IPS-NIHi7 (cell line): ENCODE data around the gene NR2C2AP.
"Not testable (repeated sequence)": the region's sequence is repeated elsewhere in the genome, so short reads cannot be mapped to it uniquely, and the experiment has no call there.

Source experiments
- DNase-seq: peaks from one replicate; pipeline ENCODE4 v3.0.0; 2012; ENCODE audit warnings: mixed read lengths; ENCODE audit errors: extremely low spot score

The NR2C2AP gene

DNA sequence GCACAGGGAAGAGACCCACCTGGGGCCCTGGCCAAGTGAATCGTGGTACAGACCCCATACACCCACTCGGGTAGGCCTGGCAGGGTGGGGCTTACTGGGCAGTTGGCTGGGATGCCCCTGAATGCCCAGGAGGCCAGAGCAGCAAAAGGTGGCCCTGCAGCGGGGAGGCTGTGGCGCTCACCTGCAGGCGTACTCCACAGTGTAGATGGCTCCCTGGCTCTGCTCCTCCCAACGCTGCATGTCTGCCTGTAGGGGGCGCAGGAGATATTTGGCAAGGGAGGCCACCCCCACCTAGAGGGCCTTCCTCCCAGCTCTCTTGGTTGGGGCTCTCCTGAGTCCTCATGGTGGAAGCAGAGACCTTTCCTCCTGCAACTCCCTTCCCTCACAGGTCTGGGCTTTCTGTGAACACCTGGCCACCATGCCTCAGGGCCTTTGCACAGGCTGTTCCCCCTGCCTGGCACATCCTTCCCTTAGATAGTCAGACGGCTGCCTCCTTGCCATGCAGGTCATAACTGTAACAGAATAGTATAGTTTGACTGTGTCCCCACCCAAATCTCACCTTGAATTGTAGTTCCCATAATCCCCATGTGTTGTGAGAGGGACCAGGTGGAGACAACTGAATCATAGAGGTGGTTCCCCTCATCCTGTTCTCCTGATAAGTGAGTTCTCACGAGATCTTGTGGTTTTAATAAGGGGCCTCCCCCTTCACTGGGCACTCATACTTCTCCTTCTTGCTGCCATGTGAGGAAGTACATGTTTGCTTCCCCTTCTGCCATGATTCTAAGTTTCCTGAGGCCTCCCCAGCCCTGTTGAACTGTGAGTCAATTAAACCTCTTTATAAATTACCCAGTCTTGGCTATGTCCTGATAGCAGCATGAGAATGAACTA is 17.1 kb downstream of the NR2C2AP start:
- peak; percentile 86 for DNase-seq

DNA sequence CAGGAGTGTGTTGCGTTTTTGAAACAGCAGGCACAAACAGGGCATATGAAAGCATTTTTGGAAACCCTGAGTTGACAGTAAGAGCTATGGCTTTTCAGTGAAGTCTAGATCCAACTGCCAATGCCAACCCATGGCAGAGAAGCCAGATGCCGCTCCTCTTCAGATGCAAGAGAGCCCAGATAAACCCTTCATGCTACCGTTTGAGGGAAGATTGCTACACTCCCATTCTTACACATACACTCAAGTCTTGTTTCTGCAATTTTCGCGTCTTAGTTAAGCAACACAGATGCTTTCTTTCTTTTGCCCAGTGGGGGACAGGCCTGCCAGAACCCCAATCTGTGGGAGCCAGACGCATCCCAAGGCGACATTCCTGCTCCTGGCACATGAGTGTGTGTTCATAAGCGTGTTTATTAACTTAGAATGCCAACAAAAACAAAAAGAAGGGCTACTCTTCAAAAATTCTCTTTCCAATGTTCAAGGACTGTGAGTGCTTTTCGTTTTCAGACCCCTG is 21.7 kb downstream of the NR2C2AP start:
- DNase-seq: no peak

DNA sequence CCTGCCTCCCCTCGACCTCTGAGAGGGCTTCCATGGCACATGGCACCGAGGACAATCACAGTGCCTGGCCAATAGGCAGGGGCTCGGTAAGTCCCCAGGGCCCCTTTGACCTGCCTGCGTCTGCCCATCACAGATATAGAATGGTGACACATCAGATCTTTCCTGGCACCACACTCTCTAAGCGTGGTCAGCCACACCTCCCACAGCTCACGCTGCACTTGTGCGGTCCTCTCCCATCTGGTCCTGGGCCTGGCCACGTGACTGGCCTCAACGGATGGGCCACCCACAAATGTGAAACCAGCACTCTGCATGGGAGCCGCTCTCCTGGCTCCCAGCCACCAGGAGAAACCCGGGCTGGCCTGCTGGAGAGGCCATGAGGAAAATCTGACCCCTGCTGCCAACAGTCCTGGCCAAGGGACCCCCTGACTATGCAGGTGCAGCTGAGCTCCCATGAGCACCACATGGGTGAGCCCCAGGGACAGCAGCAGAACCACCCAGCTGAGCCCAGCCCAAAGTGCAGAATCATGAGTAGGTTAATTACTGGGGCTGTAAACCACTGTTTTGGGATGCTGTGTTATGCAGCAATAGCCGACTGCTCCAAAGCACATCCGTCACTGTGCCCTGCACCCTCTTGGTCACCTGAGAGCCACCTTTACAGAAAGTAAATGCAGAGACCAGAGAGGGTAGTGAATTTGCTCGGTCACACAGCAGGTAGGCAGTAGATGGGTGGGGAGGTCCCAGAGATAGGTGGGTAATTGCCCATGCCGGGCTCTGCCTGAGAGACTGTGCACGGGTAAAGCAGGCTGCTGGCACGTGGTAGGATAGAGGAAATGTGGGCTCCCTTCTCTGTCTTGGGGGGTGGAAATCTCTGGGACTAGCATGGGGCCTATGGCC is 23.4 kb downstream of the NR2C2AP start:
- DNase-seq: no peak

DNA sequence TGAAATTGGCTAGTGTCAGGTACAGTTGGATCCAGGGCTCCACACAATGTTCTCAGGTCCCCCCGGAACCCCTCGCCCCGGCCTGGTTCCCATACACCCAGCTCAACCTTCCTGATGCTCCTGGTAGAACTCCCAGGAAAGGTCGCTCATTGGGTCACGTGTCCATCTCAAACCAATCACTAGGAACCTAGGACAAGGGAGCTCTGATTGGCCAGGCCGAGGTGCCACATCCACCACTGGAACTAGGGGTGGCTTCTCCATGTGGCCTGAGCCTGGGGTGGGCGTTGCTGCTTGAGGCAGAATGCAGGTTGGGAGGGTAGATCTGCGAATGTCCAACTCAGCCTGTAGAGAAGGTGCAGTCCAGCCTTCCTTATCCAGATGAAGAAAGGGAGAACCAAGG is 26.3 kb downstream of the NR2C2AP start:
- no peak for DNase-seq

DNA sequence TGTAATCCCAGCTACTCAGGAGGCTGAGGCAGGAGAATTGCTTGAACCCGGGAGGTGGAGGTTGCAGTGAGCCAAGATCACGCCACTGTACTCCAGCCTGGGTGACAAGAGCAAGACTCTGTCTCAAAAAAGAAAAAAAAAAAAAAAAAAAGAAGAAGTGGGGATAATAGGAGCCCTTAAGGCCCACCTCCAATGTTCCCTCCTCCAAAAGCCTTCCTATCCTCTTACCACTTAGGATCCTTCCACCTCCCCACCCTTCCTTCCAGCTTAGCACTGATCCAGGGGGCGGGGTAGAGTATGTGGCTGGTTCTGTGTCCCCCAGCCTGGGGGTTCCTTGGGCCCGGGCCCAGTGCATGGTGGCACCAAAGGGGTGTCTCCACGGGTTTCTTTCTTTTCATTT is 30.0 kb downstream of the NR2C2AP start:
- not testable (repeated sequence) for DNase-seq

DNA sequence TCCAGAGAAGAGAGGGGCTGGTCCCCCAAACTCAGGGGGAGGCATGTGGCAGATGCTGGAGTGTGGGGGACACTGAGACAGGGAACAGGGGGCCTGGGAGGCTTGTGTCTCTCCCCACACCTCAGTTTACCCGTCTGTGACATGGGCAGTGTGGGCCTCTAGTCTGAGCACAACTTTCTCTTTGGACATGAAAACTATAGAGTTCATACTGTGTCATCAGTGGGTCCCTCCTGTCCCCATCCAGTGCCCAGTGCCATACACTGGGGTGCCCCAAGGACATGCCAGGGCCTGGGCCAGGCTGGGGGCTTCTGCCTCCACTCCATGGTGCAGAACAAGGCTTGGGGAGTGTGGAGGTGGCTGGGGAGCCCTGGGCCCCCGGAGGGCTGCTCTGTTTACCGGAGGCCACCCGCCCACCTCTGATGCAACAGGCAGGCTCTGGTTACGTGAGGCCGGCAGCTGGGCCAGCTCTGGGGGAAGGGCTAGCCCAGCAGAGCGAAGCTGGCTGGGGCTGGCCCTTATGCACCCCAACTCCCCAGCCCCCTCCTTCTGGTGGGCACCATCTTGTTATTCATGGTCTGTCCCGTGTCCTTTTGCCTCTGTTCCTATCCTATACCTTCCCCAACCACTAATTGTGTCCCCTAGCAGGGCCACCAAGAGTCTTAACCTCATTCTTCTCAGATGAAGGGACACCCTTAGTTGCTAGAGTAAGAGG is 31.2 kb downstream of the NR2C2AP start:
- no peak for DNase-seq

DNA sequence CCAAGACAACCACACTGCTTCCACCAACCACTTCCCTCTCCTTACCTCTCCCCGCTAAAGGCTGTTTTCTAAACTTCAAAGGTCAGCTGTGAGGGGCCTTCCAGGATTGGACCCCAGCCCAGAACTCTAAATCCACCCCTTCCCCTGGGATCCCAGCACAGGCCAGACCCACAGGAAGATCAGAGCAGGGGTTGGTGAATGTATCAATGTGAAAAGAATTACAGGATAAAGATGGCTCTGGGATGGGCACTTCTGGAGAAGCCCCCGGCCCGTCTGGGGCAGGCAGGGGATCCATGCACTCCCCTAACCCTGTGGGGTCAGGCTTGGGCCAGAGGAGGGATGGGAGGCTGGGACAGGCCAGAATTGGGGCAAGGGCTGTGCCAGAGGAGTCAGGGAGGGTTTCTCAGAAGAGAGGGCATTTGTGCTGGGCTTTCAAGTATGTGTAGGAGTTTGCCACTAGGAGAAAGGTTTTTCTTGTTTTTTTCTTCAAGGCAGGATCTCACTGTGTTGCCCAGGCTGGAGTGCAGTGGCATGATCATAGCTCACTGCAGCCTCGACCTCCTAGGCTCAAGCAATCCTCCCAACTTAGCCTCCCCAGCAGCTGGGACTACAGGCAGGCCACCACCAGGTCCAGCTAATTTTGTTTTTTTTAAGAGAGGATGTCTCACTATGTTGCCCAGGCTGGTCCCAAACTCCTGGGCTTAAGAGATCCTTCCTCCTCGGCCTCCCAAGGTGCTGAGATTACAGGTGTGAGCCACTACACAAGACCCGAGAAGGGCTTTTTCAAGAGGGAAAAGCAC is 32.1 kb downstream of the NR2C2AP start:
- DNase-seq: no peak

DNA sequence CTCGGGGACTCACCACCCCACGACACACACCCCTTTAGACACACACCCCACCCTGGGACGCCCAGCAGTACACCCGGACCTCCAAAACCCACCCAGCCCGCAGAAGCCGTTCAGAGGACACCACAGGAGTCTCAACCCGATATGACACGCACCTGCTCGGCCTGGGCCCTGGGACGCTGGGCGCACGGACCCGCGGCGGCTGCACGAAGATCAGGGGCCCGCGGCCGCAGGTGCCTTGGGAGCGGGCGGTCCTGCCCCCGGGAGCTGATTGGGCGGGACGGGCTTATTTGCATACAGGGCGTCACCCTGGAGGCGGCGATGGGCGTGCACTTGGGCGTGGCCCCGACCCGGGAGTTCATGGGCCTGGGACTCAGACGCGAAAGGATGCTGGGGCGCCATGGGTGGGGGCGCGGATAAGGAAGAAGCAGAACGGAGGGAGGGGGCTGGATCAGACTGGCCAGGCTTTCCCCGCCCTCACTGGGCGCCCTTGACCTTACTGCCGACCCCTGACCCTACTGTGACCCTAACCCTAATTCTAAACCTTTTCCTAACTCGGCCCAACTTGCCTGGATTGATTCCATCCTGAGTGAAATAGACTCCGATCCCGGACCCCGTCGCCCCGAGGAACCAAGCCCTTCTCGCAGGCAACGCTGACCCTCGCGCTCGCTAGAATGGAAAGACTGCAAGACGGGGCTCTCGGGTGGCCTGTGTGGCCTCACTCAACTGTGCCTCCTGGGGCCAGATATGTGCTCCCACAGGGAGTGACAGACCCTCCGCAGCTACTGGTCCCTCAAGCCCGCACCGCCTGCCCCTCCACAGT is 33.0 kb downstream of the NR2C2AP start, which contains the start of gene MEF2B:
TSS of gene MEF2B (minus strand) at position 211 of the 820 bp plus-strand sequence. CDS start 19,528 bp downstream, outside the sequence.
- DNase-seq: peak; percentile 99

DNA sequence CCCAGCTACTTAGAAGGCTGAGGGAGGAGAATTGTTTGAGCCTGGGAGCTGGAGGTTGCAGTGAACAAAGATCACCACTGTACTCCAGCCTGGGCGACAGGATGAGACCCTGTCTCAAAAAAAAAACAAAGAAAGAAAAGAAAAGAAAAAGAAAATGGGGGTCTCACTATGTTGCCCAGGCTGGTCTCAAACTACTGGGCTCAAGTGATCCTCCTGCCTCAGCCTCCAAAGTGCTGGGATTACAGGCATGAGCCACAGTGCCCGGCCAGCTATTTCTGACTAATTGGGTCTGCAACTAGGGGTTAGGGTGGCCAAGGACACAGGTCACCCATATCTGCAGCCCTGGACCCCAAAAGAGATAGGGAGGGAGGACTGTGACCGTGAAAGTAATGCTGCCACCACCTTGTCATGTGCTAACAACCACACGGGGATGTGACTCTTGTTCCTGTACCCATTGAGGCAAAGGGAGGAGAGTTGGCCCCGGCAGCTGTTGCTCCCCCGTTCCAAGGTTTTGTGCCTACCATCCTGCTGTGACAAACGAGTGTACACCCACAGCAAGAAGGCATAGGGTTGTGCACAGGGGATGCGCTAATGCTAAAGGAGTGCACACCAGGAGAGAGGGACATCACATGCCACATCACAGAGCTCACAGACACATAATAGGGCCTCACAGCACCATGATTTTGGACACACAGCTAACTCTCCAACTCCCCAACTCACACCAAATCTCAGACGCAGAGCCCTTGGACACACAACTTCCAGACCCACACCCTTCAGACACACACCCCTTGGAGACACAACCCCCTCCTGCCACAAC is 33.8 kb downstream of the NR2C2AP start:
- DNase-seq: no peak

DNA sequence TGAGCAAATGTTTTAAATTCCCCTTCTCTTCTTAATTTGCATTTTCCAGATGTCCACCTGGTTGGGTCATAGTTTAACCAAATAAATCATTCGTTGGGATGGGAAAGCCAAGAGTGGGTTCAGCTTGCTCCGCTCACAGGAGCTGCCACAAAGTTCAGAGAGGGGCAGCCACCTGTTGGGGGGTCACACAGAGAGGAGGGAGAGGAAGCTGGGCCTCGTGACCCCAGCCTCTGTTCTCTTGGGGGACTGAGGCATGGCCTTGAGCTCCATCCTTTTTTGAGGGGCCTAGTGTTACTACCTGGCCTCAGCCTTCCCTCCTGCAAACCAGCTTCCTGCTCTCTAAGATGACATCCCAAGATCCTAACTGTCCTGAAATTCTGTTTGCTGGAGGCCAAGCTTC is 35.6 kb downstream of the NR2C2AP start:
- DNase-seq: no peak

DNA sequence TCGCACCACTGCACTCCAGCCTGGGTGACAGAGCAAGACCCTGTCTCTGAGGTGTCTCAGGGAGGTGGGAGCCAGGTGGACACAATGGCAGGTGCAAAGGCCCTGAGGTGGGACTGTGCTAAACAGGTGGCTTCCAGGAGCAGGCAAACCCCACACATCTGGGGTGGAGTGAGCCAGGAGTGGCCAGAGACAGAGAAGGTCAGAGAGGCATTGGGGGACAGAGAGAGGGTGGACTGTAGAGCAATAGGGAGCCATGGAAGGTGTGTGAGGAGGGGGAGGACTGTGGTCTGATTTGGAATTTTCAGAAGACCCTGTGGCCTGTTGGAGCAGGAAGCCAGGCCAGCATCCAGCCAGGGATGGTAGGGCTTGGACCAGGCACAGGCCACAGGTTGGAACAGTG is 37.8 kb downstream of the NR2C2AP start:
- no peak for DNase-seq

DNA sequence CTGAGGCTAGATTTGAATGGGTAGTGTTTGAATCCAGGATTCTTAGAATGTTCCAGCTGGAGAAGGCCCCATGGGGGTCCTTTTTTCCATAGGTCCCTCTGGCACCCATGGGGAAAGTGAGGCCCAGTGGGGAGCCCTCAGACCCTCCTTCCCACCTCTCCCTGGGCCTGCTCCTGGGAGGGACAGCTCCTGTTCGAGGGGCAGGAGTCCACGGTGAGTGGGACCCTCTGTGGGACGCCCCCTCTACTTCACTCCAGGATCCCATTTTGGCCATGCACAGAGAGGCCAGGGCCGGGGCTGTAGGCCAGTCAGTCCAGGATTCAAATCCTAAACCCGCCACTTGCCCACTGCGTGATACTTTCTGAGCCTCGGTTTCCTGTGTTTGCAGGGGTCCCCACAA is 40.7 kb downstream of the NR2C2AP start:
- DNase-seq: no peak

DNA sequence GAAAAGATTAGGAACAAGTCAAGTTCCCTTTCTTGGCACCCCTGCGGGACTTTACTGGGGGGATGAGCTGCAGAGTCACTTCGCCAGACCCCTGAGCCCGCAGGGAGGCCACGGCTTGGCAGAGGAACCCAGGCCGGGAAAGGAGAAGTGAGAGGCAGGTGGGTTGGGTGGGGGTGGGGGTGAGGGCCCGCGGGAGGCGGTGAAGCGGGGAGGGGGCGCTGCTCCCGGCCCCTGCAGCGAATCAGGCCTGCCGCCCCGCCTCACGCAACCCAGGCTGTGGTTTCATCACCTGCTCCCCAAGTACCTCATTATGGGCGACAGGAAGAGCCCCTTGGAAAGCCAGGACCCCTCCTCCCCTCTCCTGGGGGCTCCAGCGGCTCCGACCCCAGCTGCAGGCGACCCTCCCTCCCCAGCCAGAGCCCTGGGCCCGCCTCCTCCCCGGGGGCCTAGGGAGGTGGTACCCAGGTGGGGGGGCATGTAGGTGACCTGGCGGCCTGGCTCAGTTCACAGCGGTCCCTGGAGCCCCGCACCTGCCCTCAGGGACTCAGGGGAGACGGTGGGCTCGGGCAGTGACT is 42.7 kb downstream of the NR2C2AP start:
- no peak for DNase-seq

DNA sequence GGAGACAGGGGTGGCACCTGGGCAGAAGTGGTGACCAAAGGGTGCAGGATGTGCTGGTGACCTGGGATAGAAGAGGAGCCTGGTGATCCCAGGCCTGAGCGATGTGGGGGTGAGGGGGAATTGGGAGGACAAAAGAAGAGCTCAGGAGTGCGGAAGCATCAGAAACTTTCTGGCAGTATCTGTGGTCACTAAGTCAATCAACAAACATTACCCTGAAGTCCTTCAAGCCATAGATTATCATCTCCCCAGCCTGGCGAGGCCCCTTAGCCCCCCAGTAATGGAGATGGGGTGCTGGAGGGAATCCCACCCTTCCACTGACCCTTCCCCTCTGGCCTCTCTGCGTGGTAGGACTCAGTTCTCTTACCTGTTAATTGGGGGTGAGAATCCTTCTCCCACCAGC is 43.7 kb downstream of the NR2C2AP start:
- DNase-seq: no peak

DNA sequence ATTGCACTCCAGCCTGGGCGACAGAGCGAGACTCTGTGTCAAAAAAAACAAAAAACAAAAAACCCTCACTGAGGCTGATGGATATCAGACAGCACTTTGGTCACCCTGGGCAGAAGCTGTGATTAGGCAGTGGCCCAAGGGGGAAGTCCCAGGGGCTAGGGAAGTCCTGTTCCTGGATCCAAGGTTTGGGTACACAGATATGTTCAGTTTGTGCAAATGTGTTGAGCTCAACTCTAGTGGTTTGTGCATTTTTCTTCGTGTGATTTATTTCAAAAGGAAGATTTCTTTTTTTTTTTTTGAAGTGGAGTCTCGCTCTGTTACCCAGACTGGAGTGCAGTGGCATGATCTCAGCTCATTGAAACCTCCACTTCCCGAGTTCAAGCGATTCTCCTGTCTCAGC is 45.4 kb downstream of the NR2C2AP start:
- no peak for DNase-seq

DNA sequence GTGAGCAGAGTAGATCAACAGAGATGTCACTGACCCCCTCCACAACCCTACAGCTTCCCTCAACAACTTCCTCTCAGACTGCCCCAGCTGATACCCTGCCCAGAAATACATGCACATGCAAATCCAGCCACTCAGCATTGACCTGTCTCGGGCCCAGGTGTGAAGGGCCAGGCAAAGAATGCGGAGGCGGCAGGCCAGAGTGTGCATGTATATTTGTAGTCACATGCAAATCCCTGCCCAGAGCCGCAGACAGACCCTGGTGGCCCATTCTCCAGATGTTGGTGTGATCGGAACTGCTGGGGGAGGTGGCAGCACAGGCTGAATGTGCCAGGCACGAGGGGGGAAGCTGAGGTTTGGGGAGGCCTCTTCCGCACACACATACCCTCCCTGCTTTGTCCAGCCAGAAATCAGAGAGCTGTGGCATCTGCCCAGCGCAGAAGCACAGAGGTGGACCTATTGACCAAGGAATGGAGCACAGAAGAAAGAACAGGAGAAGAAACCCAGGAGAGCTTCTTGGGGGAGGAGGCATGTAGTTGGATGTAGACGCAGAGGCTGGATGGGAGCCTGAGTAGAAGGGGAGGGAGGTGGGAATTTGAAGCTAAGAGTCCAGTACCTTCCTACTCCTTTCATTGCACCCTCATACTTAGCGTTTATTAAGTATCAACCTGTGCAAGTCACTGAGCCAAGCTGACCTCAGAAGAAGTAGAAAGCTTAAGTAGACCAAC is 47.6 kb downstream of the NR2C2AP start:
- DNase-seq: no peak

DNA sequence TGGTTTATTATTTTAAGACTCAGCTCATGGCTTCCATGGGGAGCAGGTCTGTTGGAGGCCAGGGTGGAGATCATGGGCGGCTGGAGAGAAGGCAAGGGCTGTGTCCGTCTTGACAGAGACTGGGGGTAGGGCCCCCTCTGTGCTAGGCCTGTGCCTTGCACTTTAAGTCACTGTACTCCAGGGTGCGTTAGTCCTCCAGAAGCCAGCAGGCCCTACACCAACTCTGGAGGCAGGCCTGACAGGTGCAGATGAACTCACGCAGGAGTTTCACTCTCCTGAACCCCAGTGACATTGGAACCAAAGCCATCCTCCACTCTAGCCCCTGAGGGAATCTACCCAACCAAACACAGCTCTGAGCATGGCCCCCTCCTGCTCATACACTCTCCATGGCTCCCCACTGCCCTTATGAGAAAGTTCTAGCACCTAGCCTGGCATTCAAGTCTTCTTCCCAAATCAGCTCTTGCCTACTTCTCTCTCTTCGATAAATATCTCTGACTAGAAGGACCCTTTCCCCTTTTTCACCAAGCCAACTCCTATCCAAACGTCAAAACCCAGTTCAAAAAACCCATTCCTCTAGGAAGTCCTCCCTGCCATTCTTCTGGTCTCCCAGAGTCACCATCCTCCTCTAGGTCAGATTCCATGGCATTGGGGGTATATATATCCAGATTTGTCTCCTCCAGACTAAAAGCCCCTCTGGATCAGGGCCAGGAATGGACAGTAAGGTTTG is 48.3 kb downstream of the NR2C2AP start:
- no peak for DNase-seq
